GM21447 (cell line): ENCODE measurements around the gene RAD51B.

ENCODE experiments used
- ATAC-seq: cut with Tn5 transposase; IDR thresholded peaks from one replicate; pipeline ENCODE4 v1.9.1; 2021; ENCODE audit not compliant: unreplicated experiment

Gene RAD51B

DNA sequence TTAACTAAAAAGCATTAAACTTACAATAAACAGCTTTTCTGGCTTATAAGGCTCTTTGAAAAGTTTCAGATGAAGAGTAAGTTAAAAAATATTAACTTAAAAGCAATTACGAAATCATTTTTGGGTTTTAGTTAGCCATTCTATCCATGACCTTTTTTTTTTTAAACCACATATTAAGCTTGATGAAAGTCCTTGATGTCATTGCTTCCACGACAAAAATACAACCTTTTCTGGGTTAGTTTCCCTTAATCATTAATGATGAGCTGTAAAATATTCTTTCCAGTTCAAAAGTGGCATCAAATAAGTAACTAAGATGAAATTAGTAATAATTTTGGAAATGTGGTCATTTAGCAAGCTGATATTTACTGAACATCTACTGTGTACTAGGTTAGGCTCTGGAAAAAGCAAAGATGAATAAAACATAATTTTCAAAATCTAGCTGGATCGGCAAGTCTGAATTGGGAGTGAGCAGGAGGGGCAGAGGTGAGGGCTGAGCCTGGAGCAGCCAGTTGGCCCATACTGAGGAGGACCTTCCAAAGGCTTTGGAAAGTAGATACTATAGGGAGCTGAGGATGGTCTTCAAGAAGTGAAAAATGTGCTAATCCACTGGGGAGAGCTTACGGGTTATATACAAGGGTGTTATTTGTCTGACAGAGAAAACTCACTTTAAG is 628.1 kb downstream of the RAD51B start:
- no peak for ATAC-seq

- no peak for ATAC-seq
These were observed 628.8 kb downstream of the RAD51B start for GRCh38 chr14:68448252-68448902.

DNA sequence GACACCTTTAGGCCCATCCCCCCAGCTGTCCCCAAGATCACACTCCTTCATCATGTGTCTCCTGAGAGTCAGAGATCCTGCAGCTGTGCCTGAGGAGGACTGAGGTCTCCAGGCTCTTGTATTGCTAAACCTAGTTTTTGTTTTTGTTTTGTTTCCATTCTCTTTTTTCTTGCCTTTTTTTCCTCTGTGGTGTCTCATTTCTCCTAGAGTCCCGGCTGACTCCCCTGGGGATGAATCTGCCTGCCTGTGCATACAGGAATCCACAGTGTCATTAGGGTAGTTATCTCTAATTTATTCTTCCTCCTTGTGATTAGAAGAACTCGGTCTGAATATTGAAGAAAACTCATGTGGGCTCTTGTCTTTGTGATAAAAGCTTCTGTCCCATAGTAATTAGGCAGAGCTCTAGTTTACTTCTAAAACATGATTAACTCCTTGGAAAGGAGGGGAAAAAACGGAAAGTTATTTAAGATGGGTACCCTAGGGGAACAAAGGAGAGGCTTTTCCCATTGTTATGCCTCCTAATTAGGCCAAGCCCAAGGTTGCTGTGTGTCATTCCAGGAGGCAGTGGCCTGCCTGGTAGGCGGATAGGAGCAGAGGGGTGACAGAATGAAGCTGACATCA is 630.1 kb downstream of the RAD51B start:
- ATAC-seq: no peak

DNA sequence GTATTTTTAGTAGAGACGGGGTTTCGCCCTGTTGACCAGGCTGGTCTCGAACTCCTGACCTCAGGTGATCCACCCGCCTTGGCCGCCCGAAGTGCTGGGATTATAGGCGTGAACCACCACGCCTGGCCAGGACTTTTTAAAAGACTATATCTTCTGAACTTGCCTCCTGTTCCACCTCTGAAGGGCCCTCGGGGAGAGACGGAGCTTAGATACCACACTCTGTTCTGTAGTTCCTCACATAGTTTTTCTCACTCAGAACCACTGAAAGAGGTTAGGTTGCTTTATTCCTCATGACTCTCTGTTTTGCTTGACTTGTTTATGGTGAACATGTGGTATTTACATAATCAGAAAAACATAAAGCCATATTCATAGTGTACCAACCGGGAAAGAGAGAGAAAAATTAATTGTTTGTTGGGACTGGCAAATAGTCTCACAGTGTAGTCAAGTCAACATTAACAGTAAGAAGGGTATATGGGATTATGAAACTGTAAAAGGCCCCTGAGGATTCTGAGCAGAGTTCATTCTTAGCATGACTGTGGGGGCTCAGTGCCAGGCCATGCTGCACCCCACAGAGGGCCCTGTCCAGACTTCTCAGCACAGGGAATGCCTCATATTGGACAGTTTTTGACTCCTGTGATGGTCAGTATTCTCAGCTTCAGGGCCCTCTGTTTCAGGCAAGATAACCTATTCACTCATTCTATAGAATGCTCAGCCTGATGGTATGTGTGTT is 631.0 kb downstream of the RAD51B start:
- ATAC-seq: no peak

- ATAC-seq: no peak
These were observed 632.3 kb downstream of the RAD51B start for GRCh38 chr14:68451696-68452373.

DNA sequence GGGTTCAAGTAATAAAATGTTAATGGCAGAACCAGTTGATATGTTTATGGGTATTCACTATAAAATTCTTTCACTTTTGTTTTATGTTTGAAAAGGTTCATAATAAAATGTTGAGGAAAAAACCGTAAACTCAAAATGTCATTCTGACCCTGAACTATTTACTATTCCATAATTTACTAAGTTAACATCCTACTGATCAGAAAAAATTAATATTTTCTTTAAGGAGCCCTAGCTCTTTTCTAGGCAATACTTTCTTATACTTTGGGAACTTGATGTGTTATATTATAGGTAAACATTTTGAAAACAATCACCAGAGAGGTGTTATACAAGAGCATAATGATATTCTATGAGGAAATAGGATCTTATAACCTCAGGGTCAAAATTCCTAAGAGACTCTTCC is 638.7 kb downstream of the RAD51B start:
- no peak for ATAC-seq

- no peak for ATAC-seq
These were observed 639.4 kb downstream of the RAD51B start for GRCh38 chr14:68458840-68459469.

GRCh38 chr14:68459480-68460136 is 640.0 kb downstream of the RAD51B start:
- no peak for ATAC-seq

DNA sequence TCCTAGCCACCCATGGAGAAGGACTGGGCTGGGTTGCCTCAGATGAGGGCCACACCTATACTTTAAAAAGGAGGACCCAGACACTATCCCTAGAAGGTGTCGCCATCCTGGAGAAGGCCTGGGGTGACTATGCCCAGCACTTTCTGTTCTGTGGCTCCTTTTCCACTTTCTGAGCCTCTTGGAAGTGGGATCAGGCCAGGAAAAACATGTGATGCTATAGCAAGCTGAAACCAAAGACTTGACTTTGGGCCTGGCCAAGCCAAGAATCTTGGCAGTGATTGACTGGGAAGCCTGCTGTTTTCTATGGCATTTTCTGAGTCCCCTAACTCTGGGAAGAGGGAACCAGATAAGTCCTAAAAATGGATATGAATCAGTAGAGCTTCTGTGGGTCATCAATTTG is 641.0 kb downstream of the RAD51B start:
- ATAC-seq: no peak

GRCh38 chr14:68461086-68461485 is 641.5 kb downstream of the RAD51B start:
- no peak for ATAC-seq

GRCh38 chr14:68462683-68463082 is 643.1 kb downstream of the RAD51B start:
- ATAC-seq: no peak

GRCh38 chr14:68463299-68463698 is 643.7 kb downstream of the RAD51B start:
- no peak for ATAC-seq

- ATAC-seq: no peak
These were observed 644.3 kb downstream of the RAD51B start for GRCh38 chr14:68463705-68464374.

DNA sequence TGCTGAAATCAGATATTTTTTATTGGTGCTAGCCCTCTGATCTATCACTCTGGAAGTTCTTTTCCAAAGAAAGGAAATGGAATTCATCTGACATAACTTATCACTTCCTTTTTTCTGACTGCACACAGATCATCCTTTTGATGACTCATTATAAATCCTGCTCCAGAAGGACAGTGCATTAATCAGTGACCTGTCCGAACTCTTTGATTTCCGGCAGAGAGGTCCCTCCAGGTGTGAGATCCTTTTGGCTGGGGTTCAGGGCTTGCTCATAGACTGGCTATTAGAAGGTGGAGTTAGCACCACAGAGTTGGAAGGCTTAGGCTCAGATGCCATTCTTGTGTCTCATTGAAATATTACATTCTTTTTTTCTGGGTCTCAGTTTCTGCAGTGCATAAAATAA is 645.1 kb downstream of the RAD51B start:
- ATAC-seq: no peak

- no peak for ATAC-seq
These were observed 647.0 kb downstream of the RAD51B start for GRCh38 chr14:68466491-68466977.

DNA sequence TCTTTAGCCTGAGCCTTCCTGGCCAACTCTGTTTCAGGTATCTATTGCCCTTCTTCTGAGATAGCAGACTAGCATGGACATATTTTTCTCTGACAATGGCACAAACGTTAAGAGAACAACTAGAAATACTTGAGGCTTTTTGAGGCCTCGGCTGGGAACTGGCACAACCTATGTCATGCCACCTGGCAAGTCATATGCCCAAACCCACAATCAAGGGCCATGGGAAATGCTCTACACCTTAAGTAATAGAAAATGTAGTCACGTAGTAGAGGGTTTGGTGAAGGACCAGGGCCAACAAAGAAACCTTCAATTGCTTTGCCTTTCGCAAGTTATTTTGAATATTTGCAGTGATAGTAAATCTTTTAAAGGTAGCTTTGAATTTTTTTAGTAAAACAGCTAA is 647.8 kb downstream of the RAD51B start:
- no peak for ATAC-seq

DNA sequence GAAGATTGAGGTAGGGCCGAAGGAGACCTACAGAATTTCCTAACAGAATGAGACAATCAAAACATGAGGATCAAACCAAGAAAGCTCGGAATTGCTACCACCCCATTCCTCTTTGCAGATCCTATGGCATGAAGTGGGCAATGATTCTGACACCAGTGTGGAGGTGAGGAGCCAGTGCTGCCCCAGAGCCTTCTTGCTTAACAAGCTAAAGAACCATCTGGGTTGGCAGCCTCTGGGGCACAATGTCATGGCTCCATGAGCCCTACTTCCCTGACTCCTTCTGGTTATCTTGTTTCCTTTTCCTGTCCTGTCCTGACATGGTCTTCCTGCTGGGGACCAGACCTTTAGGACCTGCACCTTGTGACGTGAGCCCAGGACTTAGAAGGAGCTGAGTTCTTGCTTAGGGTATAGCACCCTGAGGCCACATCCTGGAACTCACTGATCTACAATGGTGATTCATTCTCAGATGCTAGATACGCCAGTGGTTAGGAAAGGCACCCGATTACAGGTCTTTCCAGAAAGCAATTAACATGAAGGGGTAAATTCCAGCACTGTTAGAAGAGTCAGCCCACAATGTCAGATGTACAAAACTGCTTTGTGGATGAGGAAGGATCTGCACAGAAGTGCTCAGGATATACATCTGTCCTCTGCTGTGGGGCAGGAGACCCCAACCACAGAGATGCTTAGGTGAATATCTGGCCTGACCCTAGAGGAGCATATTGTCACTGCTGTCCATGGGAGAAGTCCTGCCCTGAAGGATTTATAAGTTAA is 649.0 kb downstream of the RAD51B start:
- ATAC-seq: peak; percentile 48

- ATAC-seq: no peak
These were observed 649.7 kb downstream of the RAD51B start for GRCh38 chr14:68469208-68469713.

GRCh38 chr14:68470361-68470760 is 650.8 kb downstream of the RAD51B start:
- no peak for ATAC-seq
